NCI-H82 treated with DMSO at 0.1 percent for 48 hours (cell line): ENCODE results near the gene GRHL1.

ENCODE experiments used
- DNase-seq: peaks from one replicate; lab custom pipeline; 2025; ENCODE audit not compliant: unreplicated experiment; lab: John Stamatoyannopoulos, UW

Gene GRHL1

GRCh38 chr2:9992427-9993187 lies 41.1 kb downstream of the GRHL1 start:
- no peak for DNase-seq

GRCh38 chr2:9993488-9994165 lies 42.1 kb downstream of the GRHL1 start:
- DNase-seq, result no peak

- no peak for DNase-seq
Observed at GRCh38 chr2:9994462-9994861, 43.0 kb downstream of the GRHL1 start.

DNA sequence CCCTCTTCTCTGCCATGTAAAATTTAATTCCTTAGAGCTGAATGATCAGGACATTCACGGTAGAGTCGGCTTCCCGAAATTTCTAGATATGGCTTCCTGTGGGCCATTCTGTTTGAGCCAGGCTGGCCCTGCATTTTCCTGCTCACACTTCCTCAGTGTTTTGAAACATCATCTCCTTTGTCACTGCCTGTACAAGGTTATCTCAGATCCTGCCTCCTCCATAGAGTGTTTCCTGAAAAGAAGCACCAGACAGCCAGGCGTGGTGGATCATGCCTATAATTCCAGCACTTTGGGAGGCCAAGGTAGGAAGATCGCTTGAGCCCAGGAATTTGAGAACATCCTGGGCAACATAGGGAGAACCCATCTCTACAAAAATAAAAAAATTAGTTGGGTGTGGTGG lies 43.6 kb downstream of the GRHL1 start:
- no peak for DNase-seq

GRCh38 chr2:9996321-9996720 lies 44.8 kb downstream of the GRHL1 start:
- peak; percentile 42 for DNase-seq

DNA sequence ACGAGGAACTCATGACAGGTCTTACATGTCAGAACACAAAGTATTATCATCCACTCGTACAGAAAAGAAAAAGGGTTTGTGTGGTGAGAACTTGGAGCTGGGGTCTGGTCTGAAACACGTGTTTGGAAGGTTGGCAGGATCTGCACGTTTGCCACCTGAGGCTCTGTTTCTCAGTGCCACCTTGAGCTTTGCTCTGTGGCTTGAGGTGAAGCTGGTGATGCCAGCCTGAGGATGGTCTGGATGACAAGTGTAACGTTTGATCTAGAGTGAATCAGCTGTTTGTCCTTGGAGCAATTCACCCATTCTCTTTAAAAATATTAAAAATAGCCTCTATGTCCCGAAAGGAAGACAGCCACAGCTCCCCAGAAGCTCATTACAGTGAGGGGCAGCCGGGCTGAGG lies 46.4 kb downstream of the GRHL1 start:
- no peak for DNase-seq

- DNase-seq, result no peak
Observed at GRCh38 chr2:9998916-9999654, 47.6 kb downstream of the GRHL1 start.

- DNase-seq, result no peak
Observed at GRCh38 chr2:9999693-10000092, 48.2 kb downstream of the GRHL1 start.

- DNase-seq, result no peak
Observed at GRCh38 chr2:10000541-10000940, 49.0 kb downstream of the GRHL1 start.

- DNase-seq, result no peak
Observed at GRCh38 chr2:10001586-10001985, 50.1 kb downstream of the GRHL1 start.

GRCh38 chr2:10002109-10002508 lies 50.6 kb downstream of the GRHL1 start:
- no peak for DNase-seq

GRCh38 chr2:10002681-10003080 lies 51.2 kb downstream of the GRHL1 start:
- no peak for DNase-seq

- DNase-seq, result no peak
Observed at GRCh38 chr2:10003206-10004125, 52.0 kb downstream of the GRHL1 start.

- no peak for DNase-seq
Observed at GRCh38 chr2:10004401-10004800, 52.9 kb downstream of the GRHL1 start.

DNA sequence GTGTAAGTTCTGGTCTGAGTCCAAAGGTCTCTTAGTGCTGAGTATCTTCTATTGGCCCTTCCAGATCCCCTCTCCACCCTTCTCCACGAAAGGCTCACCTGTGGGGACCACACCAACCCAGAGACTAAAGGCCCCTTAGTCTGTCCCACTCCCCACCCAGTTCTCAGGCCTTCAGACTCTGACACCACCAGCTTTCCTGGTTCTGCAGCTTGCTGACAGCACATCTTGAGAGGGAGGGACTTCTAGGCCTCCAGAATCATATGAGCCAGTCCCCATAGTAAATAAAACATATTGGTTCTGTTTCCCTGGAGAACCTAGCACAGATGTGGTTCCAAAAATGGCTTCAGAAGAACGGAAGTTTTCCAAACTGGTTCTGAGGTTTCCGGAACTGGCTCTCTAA lies 53.3 kb downstream of the GRHL1 start:
- DNase-seq, result no peak

GRCh38 chr2:10005461-10006235 lies 54.2 kb downstream of the GRHL1 start:
- DNase-seq, result no peak

DNA sequence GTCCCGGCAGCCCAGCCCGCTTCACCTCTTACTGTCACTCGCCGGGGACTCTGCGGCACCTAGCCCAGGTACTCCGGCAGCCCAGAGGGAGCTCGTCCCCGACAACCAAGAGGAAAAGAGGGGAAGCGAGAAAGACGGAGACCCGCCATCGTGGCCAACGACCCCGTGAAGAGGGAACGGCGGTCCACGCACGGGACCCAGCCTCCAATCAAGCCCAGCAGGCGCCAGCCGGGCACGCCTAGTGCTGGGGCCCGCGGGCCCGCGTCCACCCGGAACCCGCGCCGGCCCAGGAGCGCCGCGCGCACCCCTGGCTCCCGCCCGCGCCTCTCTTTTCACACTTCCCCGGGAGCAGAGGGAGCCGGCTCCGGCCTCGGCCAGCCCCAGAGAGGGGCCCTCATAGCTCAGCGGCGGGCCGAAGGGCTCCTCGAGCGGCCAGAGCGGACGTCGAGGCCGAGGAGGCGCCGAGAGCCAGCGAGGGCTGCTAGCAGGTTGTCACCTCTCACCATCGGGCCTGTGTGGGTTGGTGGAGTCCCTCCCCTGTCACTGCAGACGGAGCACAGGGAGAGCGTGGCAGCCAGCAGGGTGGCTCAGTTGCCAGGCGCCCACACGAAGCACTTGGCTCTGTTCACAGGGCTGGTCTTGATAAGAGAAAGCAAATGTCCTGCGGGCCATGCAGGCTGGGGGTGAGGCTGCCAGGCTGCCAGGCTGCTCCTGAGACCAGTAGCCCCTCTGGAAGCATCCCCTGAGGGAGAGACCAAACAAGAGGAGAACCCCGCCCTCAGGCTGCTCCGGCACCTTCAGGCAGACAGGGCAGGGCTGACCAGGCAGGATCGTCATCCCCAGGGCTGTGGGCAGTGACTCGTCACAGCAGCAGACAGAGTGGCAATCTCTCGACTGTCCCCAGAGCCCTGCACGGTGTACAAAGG lies 55.0 kb downstream of the GRHL1 start:
- DNase-seq, result no peak

DNA sequence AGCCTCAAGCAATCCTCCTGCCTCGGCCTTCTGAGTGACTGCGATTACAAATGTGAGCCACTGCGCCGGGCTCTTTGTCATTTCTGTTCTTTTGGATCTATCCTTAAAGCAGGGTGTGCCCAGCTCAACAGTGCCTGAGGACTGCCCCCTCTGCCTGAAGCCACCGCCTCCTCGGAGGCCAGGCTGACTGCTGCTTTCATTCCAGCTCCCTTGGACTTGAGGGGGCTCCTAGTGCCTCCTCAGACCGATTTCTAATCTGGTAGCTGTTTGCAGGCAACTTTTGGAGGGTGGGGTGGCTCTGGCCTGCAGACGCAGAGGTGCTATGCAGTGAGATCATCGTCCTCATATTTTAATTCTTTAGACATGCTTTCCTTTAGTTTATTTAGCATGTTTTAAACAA lies 55.9 kb downstream of the GRHL1 start:
- no peak for DNase-seq
